Measurements from ENCODE around the gene KCTD11.

The KCTD11 gene

GRCh38 chr17:7351665-7352502, at the start of gene KCTD11:
Gene KCTD11 (plus strand): TSS chr17:7352162.
- peak; percentile 80 for DNase-seq

- DNase-seq, result no peak
Observed at GRCh38 chr17:7304179-7304578, 47.8 kb upstream of the KCTD11 start.

GRCh38 chr17:7306911-7307685, 44.9 kb upstream of the KCTD11 start, which contains the start of gene EIF5A:
Gene EIF5A (plus strand): TSS chr17:7307628. CDS start chr17:7309636, 2,008 bp downstream.
- DNase-seq, result peak; percentile 100

DNA sequence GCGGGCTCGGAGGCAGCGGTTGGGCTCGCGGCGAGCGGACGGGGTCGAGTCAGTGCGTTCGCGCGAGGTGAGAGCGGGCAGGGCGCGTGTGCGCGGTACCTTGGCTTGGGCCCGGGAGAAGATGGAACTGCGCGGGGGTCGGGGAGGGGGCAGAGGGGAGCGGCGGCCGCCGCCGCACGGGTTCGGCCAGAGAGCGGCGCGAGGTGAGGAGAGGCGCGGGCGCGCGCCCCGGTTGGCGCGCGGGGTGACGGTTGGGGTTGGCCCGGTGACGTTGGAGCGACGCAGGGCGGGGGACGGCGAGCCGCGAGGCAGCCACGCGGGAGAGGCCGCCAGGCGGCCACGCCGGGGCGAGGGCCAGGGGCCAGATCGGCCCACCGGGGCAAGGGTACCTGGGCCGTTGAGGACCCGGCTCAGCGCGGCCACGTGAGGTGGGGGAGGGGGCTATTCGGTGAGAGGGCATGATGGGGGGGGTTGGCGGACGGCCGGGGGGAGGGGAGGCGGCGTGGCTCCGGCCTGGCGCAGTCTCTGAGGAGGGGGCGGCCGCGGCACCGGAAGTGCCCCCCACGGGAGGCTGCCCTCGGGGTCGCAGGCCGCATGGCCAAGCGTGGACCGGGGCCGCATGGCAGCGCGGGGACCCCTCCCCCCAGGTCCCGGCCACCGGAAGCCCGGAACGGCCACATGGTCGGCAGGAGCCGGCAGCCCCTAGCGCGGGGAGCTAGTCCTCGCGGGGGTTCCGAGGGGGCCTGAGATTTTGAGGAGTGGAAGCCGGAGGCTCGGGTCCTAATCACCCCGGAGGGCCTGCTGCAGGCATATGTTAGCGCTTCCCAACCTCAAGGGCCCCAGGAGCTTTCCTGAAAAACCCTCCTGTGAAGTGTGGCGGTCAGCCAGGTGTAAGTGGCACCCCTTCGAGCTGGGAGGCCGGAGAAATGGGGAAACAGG, 44.0 kb upstream of the KCTD11 start:
- peak; percentile 61 for DNase-seq

- peak; percentile 85 for DNase-seq
Observed at GRCh38 chr17:7308625-7309433, 43.1 kb upstream of the KCTD11 start.

- DNase-seq, result no peak
Observed at GRCh38 chr17:7309628-7310027, 42.3 kb upstream of the KCTD11 start.

GRCh38 chr17:7311110-7311705, 40.8 kb upstream of the KCTD11 start:
- DNase-seq, result no peak

DNA sequence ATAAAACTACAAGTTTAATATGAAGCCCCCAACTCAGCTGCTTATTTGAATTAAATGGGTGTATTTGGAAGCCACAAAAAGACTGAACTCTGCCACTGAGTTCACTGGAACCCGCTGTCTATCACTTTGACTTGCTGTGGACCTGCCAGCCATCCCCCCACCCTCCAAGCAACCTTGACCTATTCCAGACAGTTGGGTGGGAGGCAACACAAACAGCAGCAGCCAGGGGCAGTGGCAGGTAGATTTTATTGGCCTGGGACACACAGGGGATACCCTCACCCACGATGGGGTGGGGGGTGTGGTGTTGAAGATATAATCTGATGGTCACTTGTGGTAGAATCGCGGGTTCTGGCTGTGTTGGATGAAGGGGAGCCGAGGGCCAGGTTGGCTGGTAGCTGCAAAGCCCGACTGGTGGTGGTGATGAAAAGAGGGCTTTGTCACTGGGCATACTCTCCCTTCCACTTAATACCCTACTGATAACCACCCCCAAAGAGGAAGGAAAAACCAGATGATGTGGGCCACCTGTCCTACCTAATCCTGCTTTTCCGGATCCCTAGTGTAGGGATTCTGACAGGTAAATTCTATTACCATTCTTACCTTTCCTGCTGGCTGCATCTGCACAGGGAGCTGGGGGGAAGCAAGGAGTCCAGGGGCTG, 39.4 kb upstream of the KCTD11 start:
- DNase-seq, result no peak

DNA sequence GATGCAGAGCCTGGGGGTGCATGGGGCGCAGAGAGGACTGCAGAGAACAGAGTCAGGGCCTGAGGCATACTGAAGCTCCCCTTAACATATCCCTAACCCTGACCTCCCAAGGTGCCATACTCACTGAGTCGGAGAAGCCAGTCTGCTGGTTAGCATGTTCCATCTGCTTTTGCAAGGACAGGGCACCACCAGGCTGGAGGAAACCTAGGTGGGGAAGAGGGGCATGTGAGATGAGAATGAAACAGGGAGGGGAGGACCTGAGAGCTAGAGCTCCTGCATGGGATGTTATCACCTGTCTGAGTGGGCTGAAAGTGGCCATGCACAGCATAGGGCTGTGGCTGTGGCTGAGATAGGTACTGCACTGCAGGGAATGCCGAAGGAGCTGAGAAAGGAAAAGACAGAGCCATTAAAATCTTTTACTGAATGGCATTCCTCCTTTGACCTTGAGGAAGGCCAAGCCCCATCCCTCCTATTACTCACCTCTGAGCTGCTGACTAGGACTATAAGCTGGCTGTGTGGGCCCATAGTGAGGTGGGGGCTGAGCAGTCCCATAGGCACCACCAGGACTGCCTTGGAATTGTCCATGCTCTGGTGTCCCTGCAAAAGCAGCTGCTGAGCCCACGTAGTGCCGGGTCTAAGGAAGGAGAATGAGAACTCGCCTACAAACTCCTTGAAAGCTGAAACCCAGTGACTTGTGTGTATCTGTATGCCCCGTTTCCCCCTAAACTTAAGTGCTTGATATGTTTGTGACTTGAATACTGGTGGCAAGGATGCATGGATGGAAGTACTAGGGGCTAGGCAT, 38.7 kb upstream of the KCTD11 start:
- peak; percentile 63 for DNase-seq

DNA sequence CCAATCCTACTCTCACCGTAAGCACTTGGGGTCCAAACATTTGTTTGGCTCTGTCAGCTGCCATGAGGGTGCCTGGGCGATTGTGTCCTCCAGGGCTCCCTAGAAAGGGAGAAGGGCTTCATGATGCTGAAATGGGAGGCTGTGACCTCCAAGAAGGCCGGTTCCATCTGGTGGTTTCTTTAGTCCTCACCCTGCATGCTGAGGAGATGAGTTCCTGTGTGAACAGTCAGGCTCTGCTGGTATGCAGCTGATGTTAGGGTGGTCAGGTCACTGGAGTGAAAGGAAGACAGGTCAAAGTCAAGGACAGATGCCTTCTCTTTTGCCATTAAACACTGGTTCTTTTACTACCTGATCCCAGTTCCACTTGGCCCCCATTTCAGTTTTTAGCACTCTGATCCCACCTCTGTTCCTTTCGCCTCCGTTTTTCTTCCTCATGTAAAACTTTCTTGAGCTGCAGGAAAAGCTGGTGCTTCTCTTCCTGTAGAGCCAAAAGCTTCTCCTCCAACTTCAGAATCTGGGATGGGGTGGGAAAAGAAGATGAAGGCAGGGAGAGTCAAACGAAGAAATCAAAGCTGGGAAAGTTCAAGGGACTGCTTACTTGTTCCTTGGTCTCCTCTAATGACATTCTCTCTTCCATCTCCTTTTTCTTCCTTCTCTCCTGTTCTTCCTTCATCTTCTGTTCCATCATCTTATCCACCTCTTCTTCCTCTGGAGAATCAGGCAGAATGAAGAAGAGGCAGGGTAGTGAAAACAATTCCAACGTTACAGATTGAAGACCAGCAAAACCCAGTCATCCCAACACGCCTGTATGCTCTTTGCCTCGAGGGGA, 37.9 kb upstream of the KCTD11 start:
- DNase-seq, result peak; percentile 48

DNA sequence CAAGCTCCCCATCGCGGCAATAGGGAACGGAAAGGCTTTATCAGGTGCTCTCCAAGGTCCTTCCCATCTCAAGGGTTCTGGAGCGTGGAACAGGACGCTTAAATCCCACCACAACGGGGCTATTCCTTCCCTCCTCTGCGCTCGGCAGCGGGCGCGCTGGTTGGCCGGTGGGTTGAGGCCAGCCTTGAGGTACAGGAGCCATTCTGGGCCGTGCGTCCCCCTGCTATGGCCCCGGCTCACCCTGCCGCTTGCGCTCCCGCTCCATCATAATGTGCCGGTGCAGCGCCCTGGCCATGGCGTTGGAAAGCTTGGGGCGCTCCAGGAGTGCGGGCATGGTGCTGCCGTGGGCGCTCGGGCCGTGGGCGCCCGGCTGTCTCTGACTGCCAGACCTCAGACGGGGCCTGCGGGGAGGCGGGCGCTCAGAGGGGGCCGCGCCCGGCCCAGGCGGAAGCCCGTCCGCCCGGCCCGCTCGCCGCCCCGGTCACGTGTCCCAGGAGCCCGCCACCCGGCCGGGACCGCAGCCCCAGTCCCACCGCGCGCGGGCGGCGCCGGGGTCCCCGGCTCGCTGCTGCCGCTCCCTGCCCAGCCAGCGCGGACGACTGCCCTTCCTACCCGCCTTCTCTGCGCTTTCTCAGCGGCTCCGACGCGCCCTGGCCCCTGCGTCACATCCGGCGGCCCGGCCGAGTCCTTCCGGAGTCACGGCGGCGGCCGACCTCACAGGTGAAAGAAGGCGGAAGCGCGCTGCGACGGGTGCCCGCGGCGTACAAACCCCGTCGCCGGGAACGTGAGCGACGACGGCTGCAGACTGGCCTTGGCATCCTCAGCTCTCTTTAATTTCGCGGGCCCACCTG, 37.0 kb upstream of the KCTD11 start, which contains the start of gene GPS2:
Gene GPS2, minus strand, starts transcription at position 642 of the 851 bp plus-strand sequence. Its CDS starts 308 bp downstream, at position 334.
- peak; percentile 96 for DNase-seq

DNA sequence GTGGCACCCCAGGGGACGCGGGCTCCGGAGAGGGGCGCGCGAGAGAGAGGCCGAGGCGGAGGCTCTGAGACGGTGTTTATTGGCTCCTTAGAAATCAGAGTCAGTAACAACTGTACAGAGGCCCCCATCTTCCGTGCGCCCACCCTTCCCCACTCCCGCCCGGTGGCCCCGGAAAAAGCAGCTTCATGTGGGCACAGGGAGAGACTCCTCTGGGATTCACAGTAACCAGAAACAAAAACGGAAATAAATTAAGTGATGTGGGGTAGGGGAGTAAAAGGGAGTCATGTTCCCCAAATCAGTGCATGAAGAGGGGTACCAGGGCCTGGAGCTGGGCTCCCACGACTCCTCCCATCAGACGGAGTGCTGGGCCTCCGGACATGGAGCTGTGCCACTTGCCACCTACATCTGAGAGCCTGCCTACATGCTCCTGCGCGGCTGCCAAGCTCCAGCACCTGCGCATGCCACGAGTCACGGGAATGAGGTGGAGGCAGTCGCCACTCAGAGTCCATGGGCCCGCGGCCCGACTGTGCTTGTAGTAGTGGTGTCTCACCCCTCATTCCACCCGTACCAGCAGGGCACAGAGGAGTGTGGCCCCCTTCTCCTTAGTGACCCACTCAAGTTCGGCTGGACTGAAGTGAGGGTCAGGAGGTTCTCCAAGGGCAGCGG, 36.3 kb upstream of the KCTD11 start:
- DNase-seq, result no peak

GRCh38 chr17:7317161-7317803, 34.7 kb upstream of the KCTD11 start:
- no peak for DNase-seq

- no peak for DNase-seq
Observed at GRCh38 chr17:7318121-7318860, 33.7 kb upstream of the KCTD11 start.

DNA sequence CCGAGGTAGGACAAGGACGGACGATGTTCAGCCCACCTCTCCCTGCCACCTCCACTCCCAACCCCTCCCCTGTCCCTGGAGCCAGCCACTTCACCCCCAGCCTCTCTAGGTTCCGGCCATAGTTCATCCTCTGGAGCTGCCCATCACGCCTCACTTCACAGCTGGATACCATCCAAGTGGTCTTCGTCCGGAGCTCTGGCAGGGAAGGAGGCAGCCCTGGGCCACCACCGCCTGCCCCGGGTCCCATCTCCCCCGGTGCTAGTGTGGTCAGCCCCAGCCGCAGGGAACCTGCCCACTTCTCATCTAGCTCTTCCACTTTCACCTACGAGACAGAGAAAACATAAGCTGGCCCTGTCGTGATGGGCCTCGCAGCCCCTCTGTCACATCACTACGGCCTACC, 30.5 kb upstream of the KCTD11 start:
- no peak for DNase-seq
